Vagina (tissue), 2 donors: ENCODE data around the gene ADISSP.

ENCODE experiments used
- POLR2A ChIP-seq, 2 donors: fragments of 450-650 bp; IDR thresholded peaks; one replicate each; pipeline ENCODE4 v1.6.1; 2017; ENCODE audit warnings: antibody characterized with exemption in 2 of 2, mild to moderate bottlenecking in 2 of 2, moderate library complexity in 2 of 2
- TF ChIP-seq, protein P1 (sequence below), 3 experiments: fragments of 450-650 bp in 2 of 3; fragments of 200-600 bp in 1 of 3; sonication (generic) in 1 of 3; IDR thresholded peaks; one replicate each; pipeline ENCODE4 v1.5.1; 2017 to 2019; ENCODE audit warnings: antibody characterized with exemption in 3 of 3, mild to moderate bottlenecking in 2 of 3, moderate library complexity in 2 of 3

DNA sequence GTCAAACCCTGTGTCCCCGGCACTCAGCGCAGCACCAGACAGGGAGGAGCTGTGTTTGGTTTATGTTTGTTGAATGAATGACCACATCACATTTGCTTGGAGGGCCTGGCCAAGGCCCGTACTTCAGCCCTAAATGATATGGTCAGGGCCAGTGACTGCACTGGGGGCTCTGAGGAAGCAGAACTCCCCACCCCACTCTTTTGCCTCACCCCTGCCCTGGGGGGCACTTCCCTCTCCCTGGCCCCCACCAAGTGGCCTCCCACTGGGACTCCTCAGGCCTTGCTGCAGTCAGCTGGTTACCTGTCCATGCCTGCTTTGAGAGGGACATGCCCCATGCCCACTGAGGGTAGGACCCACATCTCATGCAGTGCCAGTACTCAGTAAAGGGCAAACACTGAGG is 2.9 kb downstream of the ADISSP start:
- no peak for TF ChIP-seq POLR2A (IDR thresholded peaks at IDR 0.05)
- TF ChIP-seq, protein P1, sequence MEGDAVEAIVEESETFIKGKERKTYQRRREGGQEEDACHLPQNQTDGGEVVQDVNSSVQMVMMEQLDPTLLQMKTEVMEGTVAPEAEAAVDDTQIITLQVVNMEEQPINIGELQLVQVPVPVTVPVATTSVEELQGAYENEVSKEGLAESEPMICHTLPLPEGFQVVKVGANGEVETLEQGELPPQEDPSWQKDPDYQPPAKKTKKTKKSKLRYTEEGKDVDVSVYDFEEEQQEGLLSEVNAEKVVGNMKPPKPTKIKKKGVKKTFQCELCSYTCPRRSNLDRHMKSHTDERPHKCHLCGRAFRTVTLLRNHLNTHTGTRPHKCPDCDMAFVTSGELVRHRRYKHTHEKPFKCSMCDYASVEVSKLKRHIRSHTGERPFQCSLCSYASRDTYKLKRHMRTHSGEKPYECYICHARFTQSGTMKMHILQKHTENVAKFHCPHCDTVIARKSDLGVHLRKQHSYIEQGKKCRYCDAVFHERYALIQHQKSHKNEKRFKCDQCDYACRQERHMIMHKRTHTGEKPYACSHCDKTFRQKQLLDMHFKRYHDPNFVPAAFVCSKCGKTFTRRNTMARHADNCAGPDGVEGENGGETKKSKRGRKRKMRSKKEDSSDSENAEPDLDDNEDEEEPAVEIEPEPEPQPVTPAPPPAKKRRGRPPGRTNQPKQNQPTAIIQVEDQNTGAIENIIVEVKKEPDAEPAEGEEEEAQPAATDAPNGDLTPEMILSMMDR (IDR thresholded peaks at IDR 0.05), result no peak
